ENCODE data around the gene CCDC85B.
"Not testable (repeated sequence)": the region's sequence is repeated elsewhere in the genome, so short reads cannot be mapped to it uniquely, and the experiment has no call there.

Gene CCDC85B

DNA sequence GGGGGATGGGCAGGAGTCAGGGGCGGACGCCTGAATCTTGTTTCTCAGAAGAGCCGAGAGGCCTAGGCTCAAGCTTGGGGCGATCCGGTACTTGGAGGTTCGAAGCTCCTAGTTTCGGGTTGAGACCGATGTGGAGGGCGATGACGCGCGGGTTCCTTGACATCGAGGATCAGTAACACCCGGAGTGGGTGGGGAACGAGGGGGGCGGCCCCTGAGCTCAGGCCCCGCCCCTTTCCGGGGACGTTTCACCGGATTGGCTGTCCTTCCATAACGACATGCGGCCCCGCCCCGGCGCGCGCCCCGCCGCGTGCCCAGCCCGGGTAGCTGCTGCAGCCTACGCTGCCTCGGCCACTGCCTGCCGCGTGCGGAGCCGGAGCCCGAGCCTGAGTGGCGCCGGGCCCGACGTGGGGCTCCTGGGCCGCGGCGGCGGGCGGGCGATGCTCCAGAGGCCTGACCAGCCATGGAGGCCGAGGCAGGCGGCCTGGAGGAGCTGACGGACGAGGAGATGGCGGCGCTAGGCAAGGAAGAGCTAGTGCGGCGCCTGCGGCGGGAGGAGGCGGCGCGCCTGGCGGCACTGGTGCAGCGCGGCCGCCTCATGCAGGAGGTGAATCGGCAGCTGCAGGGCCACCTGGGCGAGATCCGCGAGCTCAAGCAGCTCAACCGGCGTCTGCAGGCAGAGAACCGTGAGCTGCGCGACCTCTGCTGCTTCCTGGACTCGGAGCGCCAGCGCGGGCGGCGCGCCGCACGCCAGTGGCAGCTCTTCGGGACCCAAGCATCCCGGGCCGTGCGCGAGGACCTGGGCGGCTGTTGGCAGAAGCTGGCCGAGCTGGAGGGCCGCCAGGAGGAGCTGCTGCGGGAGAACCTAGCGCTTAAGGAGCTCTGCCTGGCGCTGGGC is at the start of gene CCDC85B:
Gene CCDC85B, plus strand, starts transcription at position 350 of the 895 bp plus-strand sequence. Its CDS starts 111 bp downstream, at position 461.
- DNase-seq = peak; percentile 97 to 98

DNA sequence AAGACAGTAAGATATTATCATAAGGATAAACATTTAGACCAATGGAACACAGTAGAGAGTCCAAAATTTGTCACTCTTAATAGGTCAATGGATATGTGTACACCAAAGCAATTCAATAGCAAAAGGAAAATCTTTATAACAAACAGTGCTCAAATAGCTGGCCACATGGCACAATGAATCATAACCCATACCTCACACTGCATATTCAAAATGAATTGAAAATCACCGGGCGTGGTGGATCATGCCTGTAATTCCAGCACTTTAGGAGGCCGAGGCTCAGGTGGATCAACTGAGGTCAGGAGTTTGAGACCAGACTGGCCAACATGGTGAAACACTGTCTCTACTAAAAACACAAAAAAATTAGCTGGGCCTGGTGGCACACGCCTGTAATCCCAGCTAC is 48.3 kb upstream of the CCDC85B start:
- DNase-seq = no peak

DNA sequence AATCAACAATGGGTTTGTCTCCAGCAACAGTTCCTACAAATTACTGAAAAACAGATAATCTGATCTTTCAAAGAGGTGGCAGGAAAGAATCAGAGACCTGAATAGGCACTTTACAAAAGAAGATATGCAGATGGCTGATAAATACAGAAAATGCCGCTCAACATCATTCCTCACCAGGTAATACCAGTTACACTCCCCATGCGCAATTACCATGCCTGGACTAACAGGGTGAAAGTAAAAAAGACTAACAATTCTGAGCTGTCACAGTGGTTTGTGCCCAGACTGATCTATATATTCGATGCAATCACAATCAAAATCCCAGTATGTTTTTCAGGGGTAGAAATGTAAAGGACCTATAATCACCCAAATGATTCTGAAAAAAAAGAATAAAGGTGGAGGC is 46.7 kb upstream of the CCDC85B start:
- DNase-seq = no peak

DNA sequence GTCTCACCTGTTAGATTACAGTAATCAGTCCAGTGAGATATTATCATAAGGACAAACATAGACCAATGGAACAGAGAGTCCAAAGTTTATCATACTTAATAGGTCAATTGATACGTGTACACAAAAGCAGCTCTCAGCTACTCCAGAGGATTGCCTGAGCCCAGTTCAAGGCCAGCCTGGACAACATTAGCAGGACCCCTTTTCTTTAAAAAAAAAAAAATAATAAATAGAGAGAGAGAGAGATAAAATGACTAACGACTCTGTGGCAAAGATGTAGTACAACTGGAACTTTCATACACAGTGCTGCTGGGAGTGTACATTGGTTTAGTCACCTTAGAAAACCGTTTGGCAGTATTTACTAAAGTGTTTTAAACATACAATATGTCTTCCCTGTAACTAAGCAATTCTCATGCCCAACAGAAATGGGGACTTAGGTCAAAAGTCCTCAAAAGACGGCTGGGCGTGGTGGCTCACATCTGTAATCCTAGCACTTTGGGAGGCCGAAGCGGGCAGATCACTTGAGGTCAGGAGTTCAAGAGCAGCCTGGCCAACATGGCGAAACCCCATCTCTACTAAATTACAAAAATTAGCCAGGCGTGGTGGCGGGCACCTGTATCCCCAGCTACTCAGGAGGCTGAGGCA is 46.1 kb upstream of the CCDC85B start:
- no peak for DNase-seq

DNA sequence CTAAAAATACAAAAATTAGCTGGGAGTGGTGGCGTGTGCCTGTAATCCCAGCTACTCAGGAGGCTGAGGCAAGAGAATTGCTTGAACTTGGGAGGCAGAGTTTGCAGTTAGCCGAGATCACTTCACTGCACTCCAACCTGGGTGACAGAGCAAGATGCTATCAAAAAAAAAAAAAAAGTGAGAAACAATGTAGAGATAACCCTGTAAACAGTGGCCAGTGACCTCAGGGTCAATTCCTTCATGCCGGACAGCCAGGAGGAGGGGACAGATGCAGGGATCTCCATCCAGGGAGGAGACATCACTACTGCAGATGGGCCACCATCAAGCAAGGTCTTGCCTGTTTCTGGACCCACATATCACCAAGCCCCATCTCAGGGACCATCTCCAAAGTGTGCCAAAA is 42.7 kb upstream of the CCDC85B start:
- DNase-seq = no peak

DNA sequence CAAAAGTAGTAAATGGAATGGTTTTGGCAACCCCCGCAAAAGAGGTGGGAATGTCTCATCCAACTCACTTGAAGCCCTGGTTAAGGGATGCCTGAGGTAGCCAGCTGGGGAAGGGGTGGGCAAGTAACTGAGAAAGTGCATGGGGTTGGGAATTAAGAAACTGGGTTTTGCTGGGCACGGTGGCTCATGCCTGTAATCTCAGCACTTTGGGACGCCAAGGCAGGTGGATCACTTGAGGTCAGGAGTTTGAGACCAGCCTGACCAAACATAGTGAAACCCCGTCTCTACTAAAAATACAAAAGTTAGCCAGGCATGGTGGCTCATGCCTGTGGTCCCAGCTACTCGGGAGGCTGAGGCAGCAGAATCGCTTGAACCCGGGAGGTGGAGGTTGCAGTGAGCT is 41.8 kb upstream of the CCDC85B start:
- DNase-seq = not testable (repeated sequence)

DNA sequence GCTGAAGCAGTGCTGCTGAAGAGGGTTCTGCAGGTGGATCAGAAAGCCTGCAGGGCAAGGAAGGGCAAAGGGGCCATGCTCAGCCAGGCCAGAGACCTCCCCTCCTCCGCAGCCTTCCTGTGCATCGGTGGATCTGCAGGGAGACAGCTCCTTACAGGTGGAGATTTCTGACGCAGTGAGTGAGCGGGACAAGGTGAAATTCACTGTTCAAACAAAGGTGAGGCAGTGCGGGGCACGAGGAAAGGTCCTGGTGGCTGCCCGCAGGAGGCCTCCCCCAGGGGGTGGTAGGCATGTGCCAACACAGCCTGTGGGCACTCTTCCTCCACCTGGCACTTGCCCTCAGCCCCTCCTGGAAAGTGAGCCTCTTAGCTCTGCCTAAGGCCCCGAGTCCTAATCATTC is 41.1 kb upstream of the CCDC85B start:
- no peak for DNase-seq

DNA sequence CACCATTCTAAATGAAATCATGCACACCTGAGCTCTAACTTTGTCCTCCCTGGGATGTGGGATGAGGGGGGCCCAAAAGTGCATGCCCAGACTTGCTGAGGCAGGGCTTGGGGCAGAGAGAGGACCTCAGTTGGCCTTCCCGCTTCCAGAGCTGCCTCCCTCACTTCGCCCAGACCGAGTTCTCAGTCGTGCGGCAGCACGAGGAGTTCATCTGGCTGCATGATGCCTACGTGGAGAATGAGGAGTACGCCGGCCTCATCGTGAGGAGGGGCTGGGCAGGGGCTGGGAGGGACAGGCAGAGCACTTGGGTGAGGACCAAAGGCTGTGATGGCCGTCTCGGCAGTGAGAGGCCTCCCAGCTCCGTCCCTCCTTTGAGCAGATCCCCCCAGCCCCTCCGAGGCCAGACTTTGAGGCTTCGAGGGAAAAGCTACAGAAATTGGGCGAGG is 40.7 kb upstream of the CCDC85B start:
- no peak for DNase-seq

DNA sequence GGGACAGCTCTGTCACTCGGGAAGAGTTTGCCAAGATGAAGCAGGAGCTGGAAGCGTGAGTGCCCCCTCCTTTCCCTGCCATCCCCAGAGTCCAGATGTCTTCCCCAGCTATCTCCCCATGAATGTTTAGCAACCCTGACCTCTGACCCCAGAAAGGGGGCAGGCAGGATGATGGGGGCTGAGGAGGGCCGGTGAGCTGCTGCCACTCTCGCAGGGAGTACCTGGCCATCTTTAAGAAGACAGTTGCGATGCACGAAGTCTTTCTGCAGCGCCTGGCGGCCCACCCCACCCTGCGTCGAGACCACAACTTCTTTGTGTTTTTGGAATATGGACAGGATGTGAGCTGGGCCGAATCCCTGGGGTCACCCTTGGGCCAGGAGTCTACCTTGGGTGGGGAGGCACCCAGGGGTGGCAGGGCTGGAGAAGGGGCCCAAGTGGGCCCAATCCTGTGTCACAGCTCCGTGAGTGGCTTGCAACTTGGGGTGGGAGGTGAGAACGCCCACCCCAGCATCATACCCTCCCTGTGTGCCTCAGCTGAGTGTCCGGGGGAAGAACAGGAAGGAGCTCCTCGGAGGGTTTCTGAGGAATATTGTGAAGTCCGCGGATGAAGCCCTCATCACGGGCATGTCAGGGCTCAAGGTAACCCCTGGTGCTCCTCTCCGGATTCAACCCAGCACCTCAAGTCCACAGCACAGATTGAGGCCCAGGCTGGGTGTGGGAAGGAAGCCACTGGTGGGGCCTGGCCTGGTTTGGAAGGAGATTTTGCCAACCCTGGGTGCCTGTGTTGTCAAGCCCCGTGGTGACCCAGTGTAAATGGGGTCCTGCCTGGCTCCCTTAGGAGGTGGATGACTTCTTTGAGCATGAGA is 40.0 kb upstream of the CCDC85B start:
- DNase-seq = no peak

DNA sequence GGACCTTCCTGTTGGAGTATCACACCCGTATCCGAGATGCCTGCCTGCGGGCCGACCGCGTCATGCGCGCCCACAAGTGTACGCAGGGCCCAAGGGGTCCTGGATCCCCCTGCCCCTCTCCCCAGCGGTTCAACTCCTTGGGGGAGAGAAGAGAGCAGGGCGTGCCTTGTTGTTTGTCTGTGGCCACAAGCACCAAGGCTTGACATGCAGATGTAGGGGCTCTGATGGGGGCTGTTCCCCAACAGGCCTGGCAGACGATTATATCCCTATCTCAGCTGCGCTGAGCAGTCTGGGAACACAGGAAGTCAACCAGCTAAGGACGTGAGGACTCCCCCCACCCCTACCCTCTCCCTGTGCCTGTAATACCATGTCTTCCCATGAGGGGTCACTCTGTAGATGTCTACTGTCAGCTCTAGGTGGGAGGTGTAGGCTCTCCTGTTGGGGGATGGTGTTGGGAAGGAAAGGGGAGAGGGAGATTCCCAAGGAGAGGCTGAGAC is 39.3 kb upstream of the CCDC85B start:
- DNase-seq = no peak

DNA sequence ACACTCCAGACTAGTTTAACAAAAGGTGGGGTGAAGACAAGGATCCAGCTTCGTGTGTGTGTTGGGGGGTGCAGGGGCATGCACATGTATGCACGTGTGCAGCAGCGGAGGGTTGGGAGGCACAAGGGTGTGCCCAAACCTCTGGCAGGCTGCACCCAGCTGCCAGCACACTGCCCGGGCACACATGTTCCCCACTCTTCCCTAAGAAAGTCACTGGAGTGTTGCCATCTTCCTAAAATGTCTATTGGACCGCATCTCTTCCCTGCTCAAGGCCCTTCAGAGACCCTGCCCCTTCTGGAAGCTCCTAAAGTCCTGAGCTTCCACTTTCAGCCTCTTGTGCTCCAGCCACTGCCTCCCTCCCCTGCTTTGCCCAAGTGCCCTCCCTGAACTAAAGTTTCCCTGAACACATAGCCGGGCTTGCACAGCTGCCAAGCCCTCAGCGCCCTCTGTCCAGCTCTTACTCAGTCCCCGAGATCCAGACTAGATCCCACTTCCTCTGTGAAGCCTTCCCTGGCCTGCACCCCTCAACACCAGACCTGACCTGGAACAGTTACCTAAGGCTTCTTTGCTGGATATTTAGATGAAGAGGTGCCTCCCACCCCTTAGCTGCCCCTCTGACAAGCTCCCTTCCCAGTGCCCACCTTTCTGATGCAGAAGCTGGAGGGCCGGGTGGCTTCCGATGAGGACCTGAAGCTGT is 38.5 kb upstream of the CCDC85B start:
- DNase-seq = no peak

DNA sequence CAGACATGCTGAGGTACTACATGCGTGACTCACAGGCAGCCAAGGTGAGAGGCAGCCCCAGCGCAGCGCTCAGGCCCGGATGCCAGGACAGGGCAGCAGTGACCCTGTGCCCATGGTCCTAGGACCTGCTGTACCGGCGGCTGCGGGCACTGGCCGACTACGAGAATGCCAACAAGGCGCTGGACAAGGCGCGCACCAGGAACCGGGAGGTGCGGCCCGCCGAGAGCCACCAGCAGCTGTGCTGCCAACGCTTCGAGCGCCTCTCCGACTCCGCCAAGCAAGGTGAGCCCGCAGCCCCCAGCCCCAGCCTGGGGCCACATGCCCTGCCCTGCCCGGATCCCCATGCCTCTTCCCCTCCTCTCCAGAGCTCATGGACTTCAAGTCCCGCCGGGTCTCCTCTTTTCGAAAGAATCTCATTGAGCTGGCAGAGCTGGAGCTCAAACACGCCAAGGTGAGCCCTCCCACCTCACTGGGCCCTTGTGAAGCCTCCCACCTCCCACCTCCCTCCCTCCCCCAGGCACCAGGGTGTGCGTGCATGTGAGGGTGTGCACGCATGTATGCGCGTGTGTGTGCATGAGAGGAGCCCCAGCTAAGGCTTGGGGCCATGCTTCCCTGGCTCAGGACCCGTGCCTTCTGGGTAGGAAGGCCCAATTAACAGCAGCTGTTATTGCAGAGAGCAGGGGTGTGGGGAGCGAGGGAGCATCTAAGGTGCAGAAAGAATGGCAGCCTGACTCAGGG is 37.8 kb upstream of the CCDC85B start:
- DNase-seq = no peak

DNA sequence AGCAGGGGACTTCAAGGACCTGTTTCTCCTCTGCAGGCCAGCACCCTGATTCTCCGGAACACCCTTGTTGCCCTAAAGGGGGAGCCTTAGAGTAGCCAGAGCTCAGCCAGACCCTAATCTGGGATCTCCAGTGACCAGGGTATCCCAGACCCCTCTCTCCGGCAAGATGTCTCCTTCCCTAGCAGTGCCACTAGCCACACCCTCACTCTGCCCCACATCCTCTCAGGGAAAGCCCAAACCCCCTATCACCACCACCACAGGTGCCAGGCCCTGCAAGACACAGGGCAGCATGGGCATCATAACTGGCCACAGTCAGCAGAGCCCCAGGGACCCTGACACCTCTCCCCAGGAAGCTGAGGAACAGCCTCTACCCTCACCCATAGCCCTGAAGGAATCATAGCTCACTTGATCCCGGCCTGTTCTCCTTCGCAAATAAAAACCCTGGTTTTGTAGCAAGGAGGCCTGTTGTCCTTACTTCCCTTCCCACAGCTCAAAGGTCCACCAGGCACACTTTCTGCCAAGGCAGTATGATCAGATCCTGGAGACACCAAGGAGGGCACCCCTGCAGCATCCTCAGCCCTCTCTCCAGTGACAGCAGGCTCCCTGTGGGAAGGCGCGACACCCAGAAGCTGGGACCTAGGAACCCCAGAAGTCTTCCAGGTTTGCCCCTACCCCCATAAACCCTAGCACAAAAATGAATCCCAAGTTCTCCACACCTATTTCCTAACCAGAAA is 37.1 kb upstream of the CCDC85B start:
- DNase-seq = no peak

DNA sequence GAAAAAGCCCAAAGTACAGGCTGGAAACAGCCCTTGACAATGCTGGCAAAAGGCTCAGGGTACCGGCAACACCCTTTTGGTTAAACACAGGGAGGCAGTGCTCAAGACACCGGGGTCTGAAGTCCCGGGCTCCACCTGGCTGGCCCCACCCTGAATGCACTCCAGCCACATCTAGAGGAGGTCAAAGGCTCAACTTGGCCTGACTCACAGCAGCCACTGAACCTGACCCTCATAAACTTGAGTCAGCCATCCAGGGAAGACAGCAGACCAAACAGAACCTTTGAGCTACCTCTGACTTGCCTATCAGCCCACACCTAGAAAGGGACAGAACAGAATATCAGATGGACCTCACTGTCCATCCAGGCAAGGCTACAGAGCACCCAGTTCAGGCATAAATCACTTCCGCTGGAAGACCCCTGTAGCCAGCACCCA is 36.3 kb upstream of the CCDC85B start:
- no peak for DNase-seq

DNA sequence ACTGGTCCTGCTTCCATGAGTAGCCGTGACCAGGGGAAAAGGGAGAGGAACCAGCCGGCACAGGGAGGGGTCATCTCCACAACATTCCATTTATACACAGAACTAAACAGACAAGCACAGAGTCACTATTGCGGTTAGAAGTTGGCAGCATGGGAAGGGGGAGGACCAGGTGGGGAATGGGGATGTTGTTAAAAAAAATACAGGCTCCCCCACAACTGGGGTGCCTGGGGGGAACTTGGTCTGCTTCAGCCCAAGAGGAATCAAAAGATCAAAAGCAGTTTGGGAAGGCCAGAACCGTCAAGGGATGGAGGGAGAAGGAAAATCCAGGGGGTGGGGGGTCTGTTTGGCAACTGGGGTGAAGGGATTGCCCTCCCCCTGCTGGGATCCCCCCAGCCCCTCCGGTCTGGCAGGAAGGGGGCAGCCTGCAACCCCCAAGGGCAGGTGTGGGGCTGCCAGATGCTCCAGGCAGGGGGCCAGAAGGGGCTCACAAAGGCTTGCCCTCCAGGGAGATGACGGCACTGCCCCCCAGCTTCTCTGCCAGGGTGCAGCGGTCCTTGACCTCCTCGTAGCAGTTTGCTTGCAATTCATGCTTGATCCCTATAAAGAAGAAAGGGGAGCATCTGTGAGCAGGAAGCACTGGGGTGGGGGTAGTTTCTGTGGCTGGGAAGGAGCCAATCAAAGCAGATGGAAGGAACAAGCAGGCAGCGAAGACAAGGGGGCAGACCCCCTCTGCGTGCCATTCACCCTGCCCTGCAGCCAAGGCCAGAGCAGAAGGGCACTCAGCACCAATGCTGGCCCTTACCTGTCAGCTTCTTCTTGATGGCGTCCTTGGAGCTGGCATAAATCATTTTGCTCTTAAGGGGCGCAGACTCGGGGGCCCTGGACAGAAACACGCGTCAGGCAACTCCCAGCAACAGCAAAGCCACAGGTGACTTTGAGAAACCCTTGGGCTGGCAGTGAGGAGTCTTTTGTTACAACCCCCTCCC is 35.3 kb upstream of the CCDC85B start:
- DNase-seq = no peak

DNA sequence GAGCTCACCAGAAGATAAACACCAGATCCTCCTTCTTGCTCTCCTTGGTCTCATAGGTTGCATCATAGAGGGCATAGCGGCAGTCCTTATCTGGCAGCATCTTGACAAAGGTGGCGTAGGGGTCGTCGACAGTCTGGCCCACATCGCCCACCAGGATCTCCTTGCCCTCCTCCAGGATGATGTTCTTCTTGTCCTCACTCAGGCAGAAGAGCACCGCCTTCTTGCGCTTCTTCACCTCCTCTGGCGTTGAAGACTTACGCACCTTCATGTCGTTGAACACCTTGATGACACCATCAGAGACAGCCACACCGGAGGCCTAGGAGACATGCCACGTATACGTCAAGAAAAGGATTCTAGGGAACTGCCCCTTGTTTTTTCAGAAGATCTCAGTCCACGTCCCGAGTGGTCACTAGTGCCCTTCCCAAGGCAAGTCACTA is 34.5 kb upstream of the CCDC85B start:
- no peak for DNase-seq

DNA sequence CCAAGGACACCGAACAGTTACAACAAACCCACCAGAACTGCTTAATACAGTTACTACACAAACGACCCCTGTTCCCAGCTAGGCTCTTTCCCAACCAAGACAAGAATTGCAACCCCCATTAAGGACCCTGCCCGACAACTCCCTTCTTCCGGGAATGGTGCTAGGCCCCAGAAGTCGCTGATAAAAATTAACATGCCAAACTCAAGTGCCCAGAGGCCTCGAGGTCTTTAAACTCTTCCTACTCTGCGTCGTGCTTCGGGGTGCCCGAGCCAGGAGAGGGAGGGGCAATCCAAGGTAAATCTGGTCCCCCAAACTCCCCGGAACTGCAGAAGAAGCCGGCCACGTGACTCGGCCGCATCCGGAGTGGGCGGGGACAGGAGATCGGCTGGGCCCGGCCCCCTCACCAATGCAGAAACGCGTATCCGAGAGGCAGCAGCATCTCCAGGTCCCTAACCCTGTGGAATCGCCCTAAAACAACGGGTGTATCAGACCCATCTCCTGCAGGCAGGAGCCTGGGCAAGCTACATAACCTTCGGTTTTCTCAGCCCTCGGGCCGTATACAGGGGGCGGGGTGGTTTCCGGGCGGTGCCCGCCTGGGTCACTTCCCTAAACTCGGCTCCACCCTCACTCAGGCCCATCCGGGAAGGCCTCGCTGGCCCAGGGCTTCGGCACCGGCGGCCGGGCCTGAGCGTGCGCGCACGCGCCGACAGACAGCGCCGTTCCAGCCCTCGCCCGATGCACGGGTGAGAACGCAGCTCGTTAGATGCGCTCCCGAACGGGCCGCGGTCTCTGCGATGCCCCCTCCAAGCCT is 33.6 kb upstream of the CCDC85B start:
- DNase-seq = peak; percentile 73 to 74

DNA sequence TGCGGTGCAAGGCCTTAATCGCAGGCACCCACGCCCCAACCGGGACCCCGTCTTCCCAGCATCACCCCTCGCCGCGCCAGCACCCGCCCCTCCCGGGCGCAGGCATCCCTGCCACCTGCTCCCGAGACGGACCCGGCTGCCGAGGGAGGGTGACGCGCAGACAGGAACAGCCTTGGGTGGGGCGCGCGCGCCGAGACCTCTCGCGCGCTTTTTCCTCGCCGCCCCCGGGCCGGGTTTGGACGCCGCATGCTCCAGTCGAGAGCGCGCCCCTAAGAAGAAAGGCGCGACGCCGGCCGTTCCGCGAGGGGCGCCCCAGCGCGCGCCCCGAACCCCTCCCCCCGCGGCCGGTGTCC is 33.0 kb upstream of the CCDC85B start:
- DNase-seq = peak; percentile 64 to 66

Data from activated CD4-positive, alpha-beta T cell treated with anti-CD3 and anti-CD28 coated beads, Interleukin-2, amount 50 U/mL, for 4 hours (primary cell).